Trophoblast cell (in vitro differentiated cells and primary cell): ENCODE measurements around the gene GINS2.
A peak's percentile ranks its signal among the peaks of the same experiment; 100 is the strongest.

Experiments
- DNase-seq, 2 donors: peaks; one replicate each; pipeline ENCODE4 v3.0.0-alpha.2; 2016
- H2AFZ ChIP-seq: 2 replicates; pipeline ENCODE4 v1.6.1; 2013; ENCODE audit warnings: low read length, moderate library complexity, mild to moderate bottlenecking; ENCODE audit not compliant: insufficient read depth, poor library complexity
- H2AK5ac ChIP-seq: 2 replicates; pipeline ENCODE4 v1.6.1; 2013; ENCODE audit warnings: mild to moderate bottlenecking, low read length
- H2BK120ac ChIP-seq: 2 replicates; pipeline ENCODE4 v1.6.1; 2013; ENCODE audit warnings: low read length, mild to moderate bottlenecking, moderate library complexity; ENCODE audit not compliant: insufficient read depth, poor library complexity
- H2BK12ac ChIP-seq: 2 replicates; pipeline ENCODE4 v1.6.1; 2013; ENCODE audit warnings: mild to moderate bottlenecking, low read length, moderate library complexity
- H2BK5ac ChIP-seq: 2 replicates; pipeline ENCODE4 v1.6.1; 2013; ENCODE audit warnings: low read length, low read depth, moderate library complexity, mild to moderate bottlenecking; ENCODE audit not compliant: poor library complexity
- H3K14ac ChIP-seq: 2 replicates; pipeline ENCODE4 v1.6.1; 2013; ENCODE audit warnings: mild to moderate bottlenecking, low read length
- H3K18ac ChIP-seq: 2 replicates; pipeline ENCODE4 v1.6.1; 2013; ENCODE audit warnings: mild to moderate bottlenecking, low read length
- H3K23ac ChIP-seq: 2 replicates; pipeline ENCODE4 v1.6.1; 2013; ENCODE audit warnings: low read length
- H3K27ac ChIP-seq: 2 replicates; pipeline ENCODE4 v1.5.1; 2013; ENCODE audit warnings: low read depth, mild to moderate bottlenecking, inconsistent platforms, low read length, moderate library complexity
- H3K27me3 ChIP-seq: 2 replicates; pipeline ENCODE4 v1.6.1; 2013; ENCODE audit warnings: inconsistent platforms, mild to moderate bottlenecking, low read length, moderate library complexity; ENCODE audit not compliant: insufficient read depth
- H3K36me3 ChIP-seq, 2 experiments: 1 replicate in 1 of 2; 2 replicates in 1 of 2; pipeline ENCODE4 v1.6.1; 2013; ENCODE audit warnings: low read length in 2 of 2, mild to moderate bottlenecking in 2 of 2, moderate library complexity in 1 of 2; ENCODE audit not compliant: insufficient read depth in 2 of 2, control insufficient read depth in 1 of 2
- H3K4ac ChIP-seq: 2 replicates; pipeline ENCODE4 v1.6.1; 2013; ENCODE audit warnings: low read depth, mild to moderate bottlenecking, low read length, moderate library complexity
- H3K4me1 ChIP-seq, 2 experiments: 1 replicate in 1 of 2; 2 replicates in 1 of 2; pipeline ENCODE4 v1.6.1; 2013; ENCODE audit warnings: low read length in 2 of 2, mild to moderate bottlenecking in 2 of 2, moderate library complexity in 1 of 2; ENCODE audit not compliant: insufficient read depth in 2 of 2, control insufficient read depth in 1 of 2
- H3K4me2 ChIP-seq: 2 replicates; pipeline ENCODE4 v1.6.1; 2013; ENCODE audit warnings: inconsistent platforms, mild to moderate bottlenecking, low read length, moderate library complexity
- H3K4me3 ChIP-seq: 2 replicates; pipeline ENCODE4 v1.5.1; 2013; ENCODE audit warnings: mild to moderate bottlenecking, low read depth, low read length, inconsistent platforms
- H3K79me1 ChIP-seq: one replicate; pipeline ENCODE4 v1.6.1; 2013; ENCODE audit warnings: low read length
- H3K79me2 ChIP-seq: 2 replicates; pipeline ENCODE4 v1.6.1; 2013; ENCODE audit warnings: low read length, mild to moderate bottlenecking; ENCODE audit not compliant: control insufficient read depth, insufficient read depth, poor library complexity
- H3K9ac ChIP-seq: 2 replicates; pipeline ENCODE4 v1.6.1; 2013; ENCODE audit warnings: mild to moderate bottlenecking, low read length
- H3K9me3 ChIP-seq: 2 replicates; pipeline ENCODE4 v1.6.1; 2013; ENCODE audit warnings: low read depth, mild to moderate bottlenecking, control low read depth, inconsistent platforms, low read length; ENCODE audit not compliant: insufficient read depth
- H4K12ac ChIP-seq: 2 replicates; pipeline ENCODE4 v1.6.1; 2013; ENCODE audit warnings: low read depth, mild to moderate bottlenecking, low read length, moderate library complexity
- H4K8ac ChIP-seq: 2 replicates; pipeline ENCODE4 v1.6.1; 2013; ENCODE audit warnings: low read depth, mild to moderate bottlenecking, low read length, moderate library complexity
- H4K91ac ChIP-seq: one replicate; pipeline ENCODE4 v1.6.1; 2013; ENCODE audit warnings: low read depth, mild to moderate bottlenecking, low read length, moderate library complexity
- WGBS: extraction: QIAGEN DNeasy Blood & Tissue Kit; methylation state at CpG from one replicate; pipeline ENCODE4 v1.1.7; 2013; ENCODE audit warnings: missing lambda C conversion rate; ENCODE audit not compliant: insufficient read length, insufficient coverage; ENCODE audit errors: extremely low coverage; 5-methylcytosine and 5-hydroxymethylcytosine counted together

Gene GINS2

DNA sequence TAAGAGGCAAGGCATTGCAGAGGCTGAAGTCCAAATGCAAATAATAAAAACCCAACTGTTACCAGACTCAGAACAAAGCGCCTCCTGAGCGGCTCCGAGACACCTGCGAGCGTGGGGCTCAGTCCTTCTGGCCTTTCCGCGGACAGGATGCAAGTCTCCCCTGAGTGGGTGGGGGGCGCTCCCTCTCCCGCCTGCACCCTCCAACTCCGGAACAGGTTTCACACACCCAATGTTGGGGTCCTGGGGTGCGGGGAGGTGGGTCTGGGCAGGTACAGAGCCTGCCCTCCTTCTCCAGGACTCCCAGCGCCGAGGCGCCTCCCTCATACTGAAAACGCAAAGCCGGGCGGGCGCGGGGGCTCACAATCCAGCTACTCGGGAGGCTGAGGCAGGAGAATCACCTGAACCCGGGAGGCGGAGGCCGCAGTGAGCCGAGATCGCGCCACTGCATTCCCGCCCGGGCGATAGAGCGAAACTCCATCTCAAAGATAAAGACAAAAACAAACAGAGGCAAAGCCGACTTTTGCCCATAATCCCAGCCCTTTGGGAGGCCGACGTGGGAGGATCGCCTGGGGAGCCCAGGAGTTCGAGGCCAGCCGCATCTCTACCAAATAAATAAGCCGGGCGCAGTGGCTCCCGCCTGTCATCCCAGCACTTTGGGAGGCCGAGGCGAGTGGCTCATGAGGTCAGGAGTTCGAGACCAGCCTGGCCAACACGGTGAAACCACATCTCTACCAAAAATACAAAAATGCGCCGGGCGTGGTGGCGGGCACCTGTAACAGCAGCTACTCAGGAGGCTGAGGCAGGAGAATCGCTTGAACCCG, 893 bp downstream of the GINS2 start:
- Histone ChIP-seq H4K8ac (no peak overlapping the region), H3K4me2 (peak overlapping the region; percentile 99), H3K79me1 (no peaks in the 10 kb centered on the region), H4K91ac (no peak overlapping the region), H3K23ac (no peak overlapping the region), H3K9me3 (no peaks in the 10 kb centered on the region), H3K79me2 (peaks cover 5% of the 10 kb centered on the region), H3K4me3 (peak overlapping the region; percentile 85), H3K14ac (no peak overlapping the region), H2BK12ac (no peak overlapping the region), H2AK5ac (no peak overlapping the region), H3K9ac (no peak overlapping the region), H3K18ac (no peak overlapping the region), H3K4ac (no peak overlapping the region), H4K12ac (no peak overlapping the region), H2BK5ac (no peak overlapping the region), H2BK120ac (no peak overlapping the region), H3K4me1 (peaks cover 10% of the 10 kb centered on the region in 2 experiments), H3K36me3 (peaks cover 0 to 2% of the 10 kb centered on the region in 2 experiments), H3K27me3 (no peaks in the 10 kb centered on the region), H2AFZ (no peak overlapping the region), H3K27ac (no peak overlapping the region)
- DNase-seq: no peak
- no CpG with 5 or more reads among the region's 49 CpGs for WGBS

GRCh38 chr16:85686912-85687591, 1.7 kb downstream of the GINS2 start:
- H3K79me1 ChIP-seq: no peaks in the 10 kb centered on the region
- no peak for DNase-seq
- no peak overlapping the region for H2BK120ac ChIP-seq
- H3K18ac ChIP-seq: no peak overlapping the region
- peaks cover 5% of the 10 kb centered on the region for H3K79me2 ChIP-seq
- no peak overlapping the region for H3K9ac ChIP-seq
- H3K14ac ChIP-seq: no peak overlapping the region
- H3K36me3 ChIP-seq: peaks cover 0 to 2% of the 10 kb centered on the region in 2 experiments
- H2AFZ ChIP-seq: no peak overlapping the region
- H3K4ac ChIP-seq: no peak overlapping the region
- no peak overlapping the region for H3K4me2 ChIP-seq
- no peak overlapping the region for H4K12ac ChIP-seq
- no CpG with 5 or more reads among the region's 15 CpGs for WGBS
- no peak overlapping the region for H3K4me3 ChIP-seq
- no peak overlapping the region for H4K91ac ChIP-seq
- no peak overlapping the region for H2BK5ac ChIP-seq
- H3K23ac ChIP-seq: no peak overlapping the region
- H3K27ac ChIP-seq: no peak overlapping the region
- no peak overlapping the region for H2AK5ac ChIP-seq
- no peaks in the 10 kb centered on the region for H3K27me3 ChIP-seq
- no peak overlapping the region for H2BK12ac ChIP-seq
- no peaks in the 10 kb centered on the region for H3K9me3 ChIP-seq
- no peak overlapping the region for H4K8ac ChIP-seq
- peaks cover 10% of the 10 kb centered on the region in 2 experiments for H3K4me1 ChIP-seq

- Histone ChIP-seq H3K18ac (no peak overlapping the region), H3K9ac (no peak overlapping the region), H3K27ac (no peak overlapping the region), H3K79me1 (no peaks in the 10 kb centered on the region), H3K9me3 (no peaks in the 10 kb centered on the region), H3K27me3 (no peaks in the 10 kb centered on the region), H2AFZ (no peak overlapping the region), H3K4me1 (peaks cover 10% of the 10 kb centered on the region in 2 experiments), H2BK5ac (no peak overlapping the region), H4K91ac (no peak overlapping the region), H2AK5ac (no peak overlapping the region), H3K14ac (no peak overlapping the region), H3K36me3 (peaks cover 5 to 13% of the 10 kb centered on the region in 2 experiments), H2BK12ac (no peak overlapping the region), H3K23ac (no peak overlapping the region), H4K8ac (no peak overlapping the region), H2BK120ac (no peak overlapping the region), H4K12ac (no peak overlapping the region), H3K4ac (no peak overlapping the region), H3K4me2 (no peak overlapping the region), H3K79me2 (peaks cover 5% of the 10 kb centered on the region), H3K4me3 (no peak overlapping the region)
- WGBS: no CpG with 5 or more reads among the region's 2 CpGs
- no peak for DNase-seq
Measured at GRCh38 chr16:85685251-85685650, 3.5 kb downstream of the GINS2 start.

- H3K27me3 ChIP-seq: no peaks in the 10 kb centered on the region
- no peak overlapping the region for H3K23ac ChIP-seq
- no peak overlapping the region for H3K4me3 ChIP-seq
- H2BK120ac ChIP-seq: no peak overlapping the region
- H4K12ac ChIP-seq: no peak overlapping the region
- H3K9me3 ChIP-seq: no peaks in the 10 kb centered on the region
- peaks cover 6 to 10% of the 10 kb centered on the region in 2 experiments for H3K4me1 ChIP-seq
- H3K9ac ChIP-seq: no peak overlapping the region
- H3K27ac ChIP-seq: no peak overlapping the region
- H4K8ac ChIP-seq: no peak overlapping the region
- H3K4me2 ChIP-seq: no peak overlapping the region
- H2BK12ac ChIP-seq: no peak overlapping the region
- no peak overlapping the region for H2BK5ac ChIP-seq
- no peak overlapping the region for H3K14ac ChIP-seq
- no peak overlapping the region for H2AFZ ChIP-seq
- peaks cover 3% of the 10 kb centered on the region for H3K79me2 ChIP-seq
- H3K36me3 ChIP-seq: peaks cover 11 to 24% of the 10 kb centered on the region in 2 experiments
- no peak overlapping the region for H3K4ac ChIP-seq
- no peak overlapping the region for H4K91ac ChIP-seq
- DNase-seq: no peak
- no peak overlapping the region for H2AK5ac ChIP-seq
- no peak overlapping the region for H3K18ac ChIP-seq
- no peaks in the 10 kb centered on the region for H3K79me1 ChIP-seq
Measured at GRCh38 chr16:85683363-85683762, 5.4 kb downstream of the GINS2 start.
